ENCODE measurements around the gene LACTB. TPM values are rescaled to one million over a fixed set of nuclear protein-coding genes. Genes with fewer than 3 reads are reported as not detected.

Gene LACTB
- total RNA-seq, 4 donors from 2014 or later = 9.7 to 22.6 (median 12.1) TPM

DNA sequence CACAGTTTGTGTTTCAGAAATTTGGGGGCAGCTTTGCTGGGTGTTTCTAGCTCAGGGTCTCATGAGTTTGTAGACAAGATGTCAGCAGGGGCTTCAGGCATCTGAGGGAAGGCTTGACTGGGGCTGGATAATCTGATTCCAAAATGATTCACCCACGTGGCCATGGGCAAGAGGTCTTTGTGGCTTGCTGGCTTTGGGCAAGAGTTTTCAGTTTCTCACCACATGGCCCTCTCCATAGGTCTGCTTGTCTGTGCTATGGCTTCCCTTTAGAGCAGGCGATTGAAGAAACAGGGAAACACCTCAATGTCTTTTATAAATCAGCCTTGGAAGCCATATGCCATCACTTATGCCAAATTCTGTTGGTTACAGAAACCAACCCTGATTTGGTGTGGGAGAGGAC is 23.8 kb downstream of the LACTB start:
- Histone ChIP-seq H3K36me3 (peaks cover 0 to 47% (median 3%) of the 10 kb centered on the region in 3 donors), H3K9me3 (no peaks in the 10 kb centered on the region), H3K27ac (no peak overlapping the region), H3K4me3 (no peak overlapping the region), H3K27me3 (no peaks in the 10 kb centered on the region), H3K4me1 (no peaks in the 10 kb centered on the region)
- WGBS, 2 donors = 75 to 96% methylated on average over 1 to 2 of the region's 2 CpGs
- intact Hi-C loops (cut with DNase I) = no loop called here
- TF ChIP-seq POLR2A (IDR thresholded peaks at IDR 0.05) = no peak
- DNase-seq = no peak

DNA sequence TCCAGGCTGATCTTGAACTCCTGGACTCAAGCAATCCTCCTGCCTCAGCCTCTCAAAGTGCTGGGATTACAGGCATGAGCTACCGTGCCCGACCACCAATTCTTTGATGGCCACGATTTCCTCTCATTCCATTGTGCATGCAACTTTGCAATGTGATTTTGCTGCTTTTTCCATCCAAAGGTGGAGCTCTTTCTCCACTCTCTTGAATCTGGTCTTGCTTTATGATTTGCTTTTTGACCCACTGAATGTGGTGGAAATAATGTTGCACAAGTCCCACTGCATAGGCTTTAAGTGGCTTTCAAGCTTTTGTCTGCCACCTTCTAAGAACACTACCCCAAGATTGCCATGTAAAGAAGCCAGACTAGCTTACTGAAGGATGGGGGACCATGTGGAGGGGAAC is 25.0 kb downstream of the LACTB start:
- no peak overlapping the region for H3K4me3 ChIP-seq
- no peak for DNase-seq
- WGBS, 2 donors = 71 to 81% methylated on average over 3 of the region's 3 CpGs
- no peaks in the 10 kb centered on the region for H3K4me1 ChIP-seq
- TF ChIP-seq, protein P1, sequence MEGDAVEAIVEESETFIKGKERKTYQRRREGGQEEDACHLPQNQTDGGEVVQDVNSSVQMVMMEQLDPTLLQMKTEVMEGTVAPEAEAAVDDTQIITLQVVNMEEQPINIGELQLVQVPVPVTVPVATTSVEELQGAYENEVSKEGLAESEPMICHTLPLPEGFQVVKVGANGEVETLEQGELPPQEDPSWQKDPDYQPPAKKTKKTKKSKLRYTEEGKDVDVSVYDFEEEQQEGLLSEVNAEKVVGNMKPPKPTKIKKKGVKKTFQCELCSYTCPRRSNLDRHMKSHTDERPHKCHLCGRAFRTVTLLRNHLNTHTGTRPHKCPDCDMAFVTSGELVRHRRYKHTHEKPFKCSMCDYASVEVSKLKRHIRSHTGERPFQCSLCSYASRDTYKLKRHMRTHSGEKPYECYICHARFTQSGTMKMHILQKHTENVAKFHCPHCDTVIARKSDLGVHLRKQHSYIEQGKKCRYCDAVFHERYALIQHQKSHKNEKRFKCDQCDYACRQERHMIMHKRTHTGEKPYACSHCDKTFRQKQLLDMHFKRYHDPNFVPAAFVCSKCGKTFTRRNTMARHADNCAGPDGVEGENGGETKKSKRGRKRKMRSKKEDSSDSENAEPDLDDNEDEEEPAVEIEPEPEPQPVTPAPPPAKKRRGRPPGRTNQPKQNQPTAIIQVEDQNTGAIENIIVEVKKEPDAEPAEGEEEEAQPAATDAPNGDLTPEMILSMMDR (IDR thresholded peaks at IDR 0.05) = no peak
- no peak for TF ChIP-seq POLR2A (IDR thresholded peaks at IDR 0.05)
- intact Hi-C loops (cut with DNase I) = no loop called here
- H3K9me3 ChIP-seq = no peaks in the 10 kb centered on the region
- peaks cover 0 to 54% (median 3%) of the 10 kb centered on the region in 3 donors for H3K36me3 ChIP-seq
- H3K27me3 ChIP-seq = no peaks in the 10 kb centered on the region
- H3K27ac ChIP-seq = no peak overlapping the region

DNA sequence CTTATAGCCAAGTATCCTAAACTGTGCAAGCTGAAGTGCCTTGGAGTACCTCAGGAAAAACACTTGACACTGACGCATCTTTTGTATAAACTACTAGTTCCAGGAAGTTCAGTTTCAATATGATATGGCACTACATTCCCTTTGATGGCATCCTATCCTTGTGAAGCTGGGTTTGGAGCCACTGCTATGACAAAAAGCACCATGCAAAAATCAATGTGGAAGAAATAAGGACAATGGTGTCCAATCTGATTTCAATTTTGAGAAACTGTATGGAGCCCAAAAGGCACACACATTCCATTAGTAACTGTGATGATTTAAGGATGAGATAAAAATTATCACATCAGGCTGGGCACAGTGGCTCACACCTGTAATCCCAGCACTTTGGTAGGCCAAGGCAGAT is 30.0 kb downstream of the LACTB start:
- intact Hi-C loops (cut with DNase I) = no loop called here
- WGBS, 2 donors = 79 to 88% methylated on average over 1 of the region's 1 CpG
- Histone ChIP-seq H3K4me3 (no peak overlapping the region), H3K36me3 (peaks cover 0 to 80% (median 3%) of the 10 kb centered on the region in 3 donors), H3K27ac (no peak overlapping the region), H3K9me3 (no peaks in the 10 kb centered on the region), H3K27me3 (no peaks in the 10 kb centered on the region), H3K4me1 (peaks cover 0 to 25% (median 2%) of the 10 kb centered on the region in 3 donors)
- no peak for DNase-seq
- TF ChIP-seq, protein P1 (IDR thresholded peaks at IDR 0.05) = no peak

DNA sequence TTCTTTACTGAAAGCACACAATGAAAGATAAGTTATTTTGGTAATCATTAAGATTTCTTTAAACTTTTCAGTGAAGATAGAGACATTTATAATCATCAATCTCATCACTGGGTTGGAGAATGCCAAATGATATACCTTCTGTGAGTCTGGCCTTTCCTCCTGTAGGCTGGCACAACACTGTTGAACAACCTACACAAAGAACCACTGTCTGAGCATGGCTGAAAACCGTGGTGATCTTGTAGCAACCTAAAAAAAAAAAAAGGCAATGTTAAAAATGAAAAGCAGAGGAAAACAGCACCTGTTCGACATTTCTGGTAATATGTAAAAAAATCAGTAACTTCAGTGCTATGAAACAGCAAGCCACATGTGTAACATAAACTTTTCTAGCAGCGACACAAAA is 33.8 kb downstream of the LACTB start:
- WGBS, 2 donors = 67 to 75% methylated on average over 3 of the region's 3 CpGs
- no peak overlapping the region for H3K27ac ChIP-seq

DNA sequence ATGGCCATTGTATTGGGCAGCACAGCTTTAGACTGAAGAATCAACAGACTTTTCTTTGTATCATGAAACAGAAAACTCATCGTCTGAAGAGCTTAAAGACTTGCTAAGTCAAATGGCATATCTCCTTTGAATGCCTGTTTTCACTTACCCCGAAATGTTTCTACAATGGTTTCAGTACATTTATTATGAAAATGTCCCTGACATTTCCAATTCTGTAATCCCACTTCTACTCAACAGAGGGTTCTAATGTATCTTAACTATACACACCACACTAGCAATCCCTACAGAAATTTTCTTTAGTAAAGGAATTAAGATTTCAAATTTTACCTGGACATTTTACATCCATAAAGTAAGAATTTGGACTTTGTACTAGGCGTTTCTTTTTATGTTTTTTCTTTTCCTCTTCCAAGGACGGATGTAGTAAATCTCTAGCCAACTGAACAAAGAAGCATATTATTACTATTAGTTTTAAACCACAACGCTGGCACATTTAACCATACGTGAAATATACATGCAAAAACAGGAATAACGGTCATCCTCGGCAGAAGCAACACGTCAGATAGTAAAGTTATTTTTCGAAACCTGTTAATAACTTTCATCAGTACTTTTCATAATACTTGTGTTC is 34.5 kb downstream of the LACTB start:
- H3K4me1 ChIP-seq = peaks cover 0 to 32% (median 6%) of the 10 kb centered on the region in 3 donors
- H3K36me3 ChIP-seq = peaks cover 0 to 44% (median 0%) of the 10 kb centered on the region in 3 donors
- no peaks in the 10 kb centered on the region for H3K27me3 ChIP-seq
- peak overlapping the region; percentile 91 to 97 (median 94) for H3K27ac ChIP-seq
- peak overlapping the region; percentile 73 to 87 (median 77) for H3K4me3 ChIP-seq
- H3K9me3 ChIP-seq = no peaks in the 10 kb centered on the region
- WGBS, 2 donors = 4 to 7% methylated on average over 10 of the region's 10 CpGs
- TF ChIP-seq POLR2A (IDR thresholded peaks at IDR 0.05) = no peak
- TF ChIP-seq, protein P1 (IDR thresholded peaks at IDR 0.05) = peak in 1 of 6 experiments; percentile 7
- no peak for DNase-seq
- intact Hi-C loops (cut with DNase I) = no loop called here

More for the DNA sequence above, 33.8 kb downstream of the LACTB start:
- peak overlapping the region in 2 of 4 donors; percentile 73 to 87 for H3K4me3 ChIP-seq
- TF ChIP-seq, protein P1 (IDR thresholded peaks at IDR 0.05) = no peak
- TF ChIP-seq POLR2A (IDR thresholded peaks at IDR 0.05) = no peak
- intact Hi-C loops (cut with DNase I) = no loop called here
- H3K27me3 ChIP-seq = no peaks in the 10 kb centered on the region
- no peak for DNase-seq
- peaks cover 0 to 51% (median 0%) of the 10 kb centered on the region in 3 donors for H3K36me3 ChIP-seq
- peaks cover 0 to 32% (median 6%) of the 10 kb centered on the region in 3 donors for H3K4me1 ChIP-seq
- no peaks in the 10 kb centered on the region for H3K9me3 ChIP-seq

Data from esophagus squamous epithelium (tissue), 5 donors.